ENCODE results near the gene SRRD.

GRCh38 chr22:26477341-26477731, 6.3 kb upstream of the SRRD start:
- TF ChIP-seq, protein P1, sequence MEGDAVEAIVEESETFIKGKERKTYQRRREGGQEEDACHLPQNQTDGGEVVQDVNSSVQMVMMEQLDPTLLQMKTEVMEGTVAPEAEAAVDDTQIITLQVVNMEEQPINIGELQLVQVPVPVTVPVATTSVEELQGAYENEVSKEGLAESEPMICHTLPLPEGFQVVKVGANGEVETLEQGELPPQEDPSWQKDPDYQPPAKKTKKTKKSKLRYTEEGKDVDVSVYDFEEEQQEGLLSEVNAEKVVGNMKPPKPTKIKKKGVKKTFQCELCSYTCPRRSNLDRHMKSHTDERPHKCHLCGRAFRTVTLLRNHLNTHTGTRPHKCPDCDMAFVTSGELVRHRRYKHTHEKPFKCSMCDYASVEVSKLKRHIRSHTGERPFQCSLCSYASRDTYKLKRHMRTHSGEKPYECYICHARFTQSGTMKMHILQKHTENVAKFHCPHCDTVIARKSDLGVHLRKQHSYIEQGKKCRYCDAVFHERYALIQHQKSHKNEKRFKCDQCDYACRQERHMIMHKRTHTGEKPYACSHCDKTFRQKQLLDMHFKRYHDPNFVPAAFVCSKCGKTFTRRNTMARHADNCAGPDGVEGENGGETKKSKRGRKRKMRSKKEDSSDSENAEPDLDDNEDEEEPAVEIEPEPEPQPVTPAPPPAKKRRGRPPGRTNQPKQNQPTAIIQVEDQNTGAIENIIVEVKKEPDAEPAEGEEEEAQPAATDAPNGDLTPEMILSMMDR (IDR thresholded peaks at IDR 0.05) = no peak
- TF ChIP-seq POLR2A (IDR thresholded peaks at IDR 0.05; ENCODE audit: low read depth) (no peak), POLR2AphosphoS5 (IDR thresholded peaks at IDR 0.05) (no peak), EP300 (IDR thresholded peaks at IDR 0.05) (no peak)
